Measurements from ENCODE around the gene RHOG. TPM values are rescaled to one million over a fixed set of nuclear protein-coding genes. Genes with fewer than 3 reads are reported as not detected.

Gene RHOG
- total RNA-seq, 1 experiment from 2014 or later, result 33.6 TPM

DNA sequence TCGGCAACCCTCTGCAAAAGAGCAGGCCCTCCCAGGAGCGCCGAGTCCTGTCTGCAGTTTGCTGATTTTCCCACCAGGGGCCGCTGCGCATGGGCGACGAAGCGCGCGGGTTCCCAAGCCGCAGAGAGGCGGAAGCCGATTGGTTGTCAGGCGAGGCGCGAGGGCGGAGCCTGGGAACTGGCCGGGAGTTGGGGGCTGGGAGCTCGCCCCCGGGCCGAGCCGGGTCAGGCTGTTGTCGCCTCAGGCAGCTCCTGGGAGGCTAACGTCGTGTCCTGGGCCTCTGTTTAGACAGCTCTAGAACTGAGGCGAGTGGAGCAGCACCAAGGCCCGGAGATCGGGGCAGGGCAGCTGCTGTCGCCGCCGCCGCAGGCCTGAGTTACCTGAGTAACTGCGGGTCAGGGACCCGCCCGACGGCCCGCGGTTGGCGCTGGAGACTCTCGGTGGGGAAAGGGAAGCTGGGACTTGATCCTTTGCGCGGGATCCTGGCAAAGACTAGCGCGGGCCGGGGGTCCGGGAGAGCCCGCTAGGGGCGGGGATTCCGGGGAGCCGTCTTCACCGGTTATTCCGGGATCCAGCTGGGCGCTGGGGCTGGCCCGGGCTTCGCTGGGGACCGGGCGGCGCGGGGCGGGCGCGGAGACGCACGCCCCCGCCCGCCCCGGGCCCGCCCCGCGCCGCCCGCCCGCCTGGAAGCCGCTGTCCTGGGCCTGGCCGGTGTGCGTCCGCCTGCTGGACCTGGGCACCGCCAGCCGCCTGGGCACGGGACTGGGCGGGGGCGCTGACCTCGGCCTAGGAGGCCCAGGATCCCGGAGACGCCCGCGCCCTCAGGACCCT, 14.4 kb upstream of the RHOG start, which contains the start of gene STIM1 (continued):
- TF ChIP-seq, protein P1, sequence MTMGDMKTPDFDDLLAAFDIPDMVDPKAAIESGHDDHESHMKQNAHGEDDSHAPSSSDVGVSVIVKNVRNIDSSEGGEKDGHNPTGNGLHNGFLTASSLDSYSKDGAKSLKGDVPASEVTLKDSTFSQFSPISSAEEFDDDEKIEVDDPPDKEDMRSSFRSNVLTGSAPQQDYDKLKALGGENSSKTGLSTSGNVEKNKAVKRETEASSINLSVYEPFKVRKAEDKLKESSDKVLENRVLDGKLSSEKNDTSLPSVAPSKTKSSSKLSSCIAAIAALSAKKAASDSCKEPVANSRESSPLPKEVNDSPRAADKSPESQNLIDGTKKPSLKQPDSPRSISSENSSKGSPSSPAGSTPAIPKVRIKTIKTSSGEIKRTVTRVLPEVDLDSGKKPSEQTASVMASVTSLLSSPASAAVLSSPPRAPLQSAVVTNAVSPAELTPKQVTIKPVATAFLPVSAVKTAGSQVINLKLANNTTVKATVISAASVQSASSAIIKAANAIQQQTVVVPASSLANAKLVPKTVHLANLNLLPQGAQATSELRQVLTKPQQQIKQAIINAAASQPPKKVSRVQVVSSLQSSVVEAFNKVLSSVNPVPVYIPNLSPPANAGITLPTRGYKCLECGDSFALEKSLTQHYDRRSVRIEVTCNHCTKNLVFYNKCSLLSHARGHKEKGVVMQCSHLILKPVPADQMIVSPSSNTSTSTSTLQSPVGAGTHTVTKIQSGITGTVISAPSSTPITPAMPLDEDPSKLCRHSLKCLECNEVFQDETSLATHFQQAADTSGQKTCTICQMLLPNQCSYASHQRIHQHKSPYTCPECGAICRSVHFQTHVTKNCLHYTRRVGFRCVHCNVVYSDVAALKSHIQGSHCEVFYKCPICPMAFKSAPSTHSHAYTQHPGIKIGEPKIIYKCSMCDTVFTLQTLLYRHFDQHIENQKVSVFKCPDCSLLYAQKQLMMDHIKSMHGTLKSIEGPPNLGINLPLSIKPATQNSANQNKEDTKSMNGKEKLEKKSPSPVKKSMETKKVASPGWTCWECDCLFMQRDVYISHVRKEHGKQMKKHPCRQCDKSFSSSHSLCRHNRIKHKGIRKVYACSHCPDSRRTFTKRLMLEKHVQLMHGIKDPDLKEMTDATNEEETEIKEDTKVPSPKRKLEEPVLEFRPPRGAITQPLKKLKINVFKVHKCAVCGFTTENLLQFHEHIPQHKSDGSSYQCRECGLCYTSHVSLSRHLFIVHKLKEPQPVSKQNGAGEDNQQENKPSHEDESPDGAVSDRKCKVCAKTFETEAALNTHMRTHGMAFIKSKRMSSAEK (CRISPR knock-in tag; IDR thresholded peaks at IDR 0.05; ENCODE audit: borderline replicate concordance), result no peak
- TF ChIP-seq TEAD4 (CRISPR knock-in tag; IDR thresholded peaks at IDR 0.05) (no peak), ZNF317 (CRISPR knock-in tag; IDR thresholded peaks at IDR 0.05; ENCODE audit: borderline replicate concordance, low read depth) (no peak), CBFB (CRISPR knock-in tag; IDR thresholded peaks at IDR 0.05; ENCODE audit: low read depth) (no peak), ZNF232 (CRISPR knock-in tag; IDR thresholded peaks at IDR 0.05) (0 out of 2 replicates have a peak, but pooled peaks have one; percentile 38), JUN (CRISPR knock-in tag; IDR thresholded peaks at IDR 0.05) (no peak), SMAD3 (CRISPR knock-in tag; IDR thresholded peaks at IDR 0.05; ENCODE audit: borderline replicate concordance) (no peak)
- TF ChIP-seq, protein P2, sequence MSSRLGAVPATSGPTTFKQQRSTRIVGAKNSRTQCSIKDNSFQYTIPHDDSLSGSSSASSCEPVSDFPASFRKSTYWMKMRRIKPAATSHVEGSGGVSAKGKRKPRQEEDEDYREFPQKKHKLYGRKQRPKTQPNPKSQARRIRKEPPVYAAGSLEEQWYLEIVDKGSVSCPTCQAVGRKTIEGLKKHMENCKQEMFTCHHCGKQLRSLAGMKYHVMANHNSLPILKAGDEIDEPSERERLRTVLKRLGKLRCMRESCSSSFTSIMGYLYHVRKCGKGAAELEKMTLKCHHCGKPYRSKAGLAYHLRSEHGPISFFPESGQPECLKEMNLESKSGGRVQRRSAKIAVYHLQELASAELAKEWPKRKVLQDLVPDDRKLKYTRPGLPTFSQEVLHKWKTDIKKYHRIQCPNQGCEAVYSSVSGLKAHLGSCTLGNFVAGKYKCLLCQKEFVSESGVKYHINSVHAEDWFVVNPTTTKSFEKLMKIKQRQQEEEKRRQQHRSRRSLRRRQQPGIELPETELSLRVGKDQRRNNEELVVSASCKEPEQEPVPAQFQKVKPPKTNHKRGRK (CRISPR knock-in tag; IDR thresholded peaks at IDR 0.05; ENCODE audit: borderline replicate concordance), result no peak
- TF ChIP-seq, protein P3, sequence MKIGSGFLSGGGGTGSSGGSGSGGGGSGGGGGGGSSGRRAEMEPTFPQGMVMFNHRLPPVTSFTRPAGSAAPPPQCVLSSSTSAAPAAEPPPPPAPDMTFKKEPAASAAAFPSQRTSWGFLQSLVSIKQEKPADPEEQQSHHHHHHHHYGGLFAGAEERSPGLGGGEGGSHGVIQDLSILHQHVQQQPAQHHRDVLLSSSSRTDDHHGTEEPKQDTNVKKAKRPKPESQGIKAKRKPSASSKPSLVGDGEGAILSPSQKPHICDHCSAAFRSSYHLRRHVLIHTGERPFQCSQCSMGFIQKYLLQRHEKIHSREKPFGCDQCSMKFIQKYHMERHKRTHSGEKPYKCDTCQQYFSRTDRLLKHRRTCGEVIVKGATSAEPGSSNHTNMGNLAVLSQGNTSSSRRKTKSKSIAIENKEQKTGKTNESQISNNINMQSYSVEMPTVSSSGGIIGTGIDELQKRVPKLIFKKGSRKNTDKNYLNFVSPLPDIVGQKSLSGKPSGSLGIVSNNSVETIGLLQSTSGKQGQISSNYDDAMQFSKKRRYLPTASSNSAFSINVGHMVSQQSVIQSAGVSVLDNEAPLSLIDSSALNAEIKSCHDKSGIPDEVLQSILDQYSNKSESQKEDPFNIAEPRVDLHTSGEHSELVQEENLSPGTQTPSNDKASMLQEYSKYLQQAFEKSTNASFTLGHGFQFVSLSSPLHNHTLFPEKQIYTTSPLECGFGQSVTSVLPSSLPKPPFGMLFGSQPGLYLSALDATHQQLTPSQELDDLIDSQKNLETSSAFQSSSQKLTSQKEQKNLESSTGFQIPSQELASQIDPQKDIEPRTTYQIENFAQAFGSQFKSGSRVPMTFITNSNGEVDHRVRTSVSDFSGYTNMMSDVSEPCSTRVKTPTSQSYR (CRISPR knock-in tag; IDR thresholded peaks at IDR 0.05), result peak; percentile 92
- TF ChIP-seq, protein P4, sequence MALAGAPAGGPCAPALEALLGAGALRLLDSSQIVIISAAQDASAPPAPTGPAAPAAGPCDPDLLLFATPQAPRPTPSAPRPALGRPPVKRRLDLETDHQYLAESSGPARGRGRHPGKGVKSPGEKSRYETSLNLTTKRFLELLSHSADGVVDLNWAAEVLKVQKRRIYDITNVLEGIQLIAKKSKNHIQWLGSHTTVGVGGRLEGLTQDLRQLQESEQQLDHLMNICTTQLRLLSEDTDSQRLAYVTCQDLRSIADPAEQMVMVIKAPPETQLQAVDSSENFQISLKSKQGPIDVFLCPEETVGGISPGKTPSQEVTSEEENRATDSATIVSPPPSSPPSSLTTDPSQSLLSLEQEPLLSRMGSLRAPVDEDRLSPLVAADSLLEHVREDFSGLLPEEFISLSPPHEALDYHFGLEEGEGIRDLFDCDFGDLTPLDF (CRISPR knock-in tag; IDR thresholded peaks at IDR 0.05), result peak; percentile 88
- TF ChIP-seq, protein P5, sequence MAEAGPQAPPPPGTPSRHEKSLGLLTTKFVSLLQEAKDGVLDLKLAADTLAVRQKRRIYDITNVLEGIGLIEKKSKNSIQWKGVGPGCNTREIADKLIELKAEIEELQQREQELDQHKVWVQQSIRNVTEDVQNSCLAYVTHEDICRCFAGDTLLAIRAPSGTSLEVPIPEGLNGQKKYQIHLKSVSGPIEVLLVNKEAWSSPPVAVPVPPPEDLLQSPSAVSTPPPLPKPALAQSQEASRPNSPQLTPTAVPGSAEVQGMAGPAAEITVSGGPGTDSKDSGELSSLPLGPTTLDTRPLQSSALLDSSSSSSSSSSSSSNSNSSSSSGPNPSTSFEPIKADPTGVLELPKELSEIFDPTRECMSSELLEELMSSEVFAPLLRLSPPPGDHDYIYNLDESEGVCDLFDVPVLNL (CRISPR knock-in tag; IDR thresholded peaks at IDR 0.05; ENCODE audit: borderline replicate concordance, low read depth), result no peak
- TF ChIP-seq, protein P6, sequence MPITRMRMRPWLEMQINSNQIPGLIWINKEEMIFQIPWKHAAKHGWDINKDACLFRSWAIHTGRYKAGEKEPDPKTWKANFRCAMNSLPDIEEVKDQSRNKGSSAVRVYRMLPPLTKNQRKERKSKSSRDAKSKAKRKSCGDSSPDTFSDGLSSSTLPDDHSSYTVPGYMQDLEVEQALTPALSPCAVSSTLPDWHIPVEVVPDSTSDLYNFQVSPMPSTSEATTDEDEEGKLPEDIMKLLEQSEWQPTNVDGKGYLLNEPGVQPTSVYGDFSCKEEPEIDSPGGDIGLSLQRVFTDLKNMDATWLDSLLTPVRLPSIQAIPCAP (CRISPR knock-in tag; IDR thresholded peaks at IDR 0.05), result no peak
- TF ChIP-seq, protein P7, sequence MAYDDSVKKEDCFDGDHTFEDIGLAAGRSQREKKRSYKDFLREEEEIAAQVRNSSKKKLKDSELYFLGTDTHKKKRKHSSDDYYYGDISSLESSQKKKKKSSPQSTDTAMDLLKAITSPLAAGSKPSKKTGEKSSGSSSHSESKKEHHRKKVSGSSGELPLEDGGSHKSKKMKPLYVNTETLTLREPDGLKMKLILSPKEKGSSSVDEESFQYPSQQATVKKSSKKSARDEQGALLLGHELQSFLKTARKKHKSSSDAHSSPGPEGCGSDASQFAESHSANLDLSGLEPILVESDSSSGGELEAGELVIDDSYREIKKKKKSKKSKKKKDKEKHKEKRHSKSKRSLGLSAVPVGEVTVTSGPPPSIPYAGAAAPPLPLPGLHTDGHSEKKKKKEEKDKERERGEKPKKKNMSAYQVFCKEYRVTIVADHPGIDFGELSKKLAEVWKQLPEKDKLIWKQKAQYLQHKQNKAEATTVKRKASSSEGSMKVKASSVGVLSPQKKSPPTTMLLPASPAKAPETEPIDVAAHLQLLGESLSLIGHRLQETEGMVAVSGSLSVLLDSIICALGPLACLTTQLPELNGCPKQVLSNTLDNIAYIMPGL (CRISPR knock-in tag; IDR thresholded peaks at IDR 0.05), result peak; percentile 94
